ENCODE measurements around the gene ABRACL. TPM values are rescaled to one million over a fixed set of nuclear protein-coding genes. Genes with fewer than 3 reads are reported as not detected.

Gene ABRACL
- total and polyA plus RNA-seq, 2 of the 8 experiments (the other 6 are each of a cell fraction or from before 2014, with no cell fraction given) = 103 to 167 TPM

- POLR2A ChIA-PET (ENCODE audit: partially characterized antibody) = interaction anchor here (2.0 kb wide), 1 partner anchor 14 kb away, joined by 5 read pairs; no protein-coding TSS in a partner anchor
- H4K8ac ChIP-seq (ENCODE audit: extremely low read depth, insufficient read depth, low read length) = no peak overlapping the region
- WGBS, 2 experiments (ENCODE audit: extremely low coverage in 1 of 2, insufficient coverage in 1 of 2, insufficient read length in 1 of 2, insufficient replicate concordance in 2 of 2, low coverage in 1 of 2, low lambda C conversion rate in 2 of 2, missing lambda C conversion rate in 1 of 2) = 93% methylated on average over 3 of the region's 3 CpGs; no CpG with 5 or more reads in 1 of the 2 experiments
Measured at GRCh38 chr6:139014945-139015344, 13.6 kb upstream of the ABRACL start.

More at GRCh38 chr6:139014945-139015344, 13.6 kb upstream of the ABRACL start:
- no peak overlapping the region for H2BK5ac ChIP-seq (ENCODE audit: low read depth, low read length)
- H3K9ac ChIP-seq (replicated peaks in 1 of 4; ENCODE audit: extremely low read depth in 1 of 4, low read depth in 3 of 4, low read length in 3 of 4) = no peak overlapping the region
- H4K20me1 ChIP-seq (replicated peaks in 1 of 2; ENCODE audit: control insufficient read depth in 1 of 2, insufficient read depth in 2 of 2, low read length in 2 of 2) = no peaks in the 10 kb centered on the region
- CTCF ChIA-PET (ENCODE audit: partially characterized antibody) = interaction anchor here (0.6 to 1.4 kb wide), 7 partner anchors 19 to 1457 kb away, joined by 3 to 4 read pairs (median 3); partner anchors contain the start of gene REPS1
- H3K23me2 ChIP-seq (ENCODE audit: low read depth, low read length) = no peaks in the 10 kb centered on the region; the same call in 1 of the 2 replicates
- no peak overlapping the region for H2BK15ac ChIP-seq (ENCODE audit: low read length)
- no peak overlapping the region for H3K4me3 ChIP-seq (ENCODE audit: extremely low read depth in 1 of 4, insufficient read depth in 2 of 4, low read depth in 3 of 4, low read length in 4 of 4)
- H3K56ac ChIP-seq (replicated peaks; ENCODE audit: insufficient read length, low read depth, low read length) = no peak overlapping the region
- H3K4me2 ChIP-seq (ENCODE audit: insufficient read depth in 1 of 2, low read depth in 2 of 2, low read length in 2 of 2) = no peak overlapping the region
- TF ChIP-seq RFX5 (IDR thresholded peaks at IDR 0.05; ENCODE audit: borderline replicate concordance, low read depth, low read length) = no peak
- TF ChIP-seq SP4 (IDR thresholded peaks at IDR 0.05; ENCODE audit: low read length) = no peak
- TF ChIP-seq NANOG (IDR thresholded peaks at IDR 0.05; ENCODE audit: insufficient read depth, low read depth, low read length, poor library complexity, severe bottlenecking) = no peak
- TF ChIP-seq KDM5A (IDR thresholded peaks at IDR 0.05; ENCODE audit: low read length) = no peak
- no peak for TF ChIP-seq BRCA1 (IDR thresholded peaks at IDR 0.05; ENCODE audit: low read depth, low read length)
- TF ChIP-seq CEBPB (IDR thresholded peaks at IDR 0.05; ENCODE audit: low read depth, low read length) = no peak
- no peak for TF ChIP-seq TCF12 (IDR thresholded peaks at IDR 0.05; ENCODE audit: low read depth, low read length)
- no peak for TF ChIP-seq BACH1 (IDR thresholded peaks at IDR 0.05; ENCODE audit: low read length)
- TF ChIP-seq RBBP5 (IDR thresholded peaks at IDR 0.05; ENCODE audit: borderline replicate concordance, low read depth, low read length) = no peak
- no peak for TF ChIP-seq SP2 (IDR thresholded peaks at IDR 0.05; ENCODE audit: low read length)
- no peak for TF ChIP-seq ATF2 (IDR thresholded peaks at IDR 0.05; ENCODE audit: low read length)
- H3K23ac ChIP-seq (ENCODE audit: insufficient read length) = no peak overlapping the region
- H3K9me3 ChIP-seq (ENCODE audit: insufficient read depth in 2 of 2, low read depth in 1 of 2, low read length in 1 of 2) = no peaks in the 10 kb centered on the region
- H2AK5ac ChIP-seq (ENCODE audit: low read depth, low read length) = no peak overlapping the region
- no peaks in the 10 kb centered on the region for H3K79me2 ChIP-seq (ENCODE audit: control insufficient read depth in 1 of 2, insufficient read depth in 2 of 2, low read length in 2 of 2)
- no peak for FAIRE-seq
- no peaks in the 10 kb centered on the region for H3K79me1 ChIP-seq (ENCODE audit: low read depth, low read length)
- H3K18ac ChIP-seq (ENCODE audit: extremely low read depth, low read length) = no peak overlapping the region
- no peaks in the 10 kb centered on the region for H3K36me3 ChIP-seq (ENCODE audit: control insufficient read depth in 2 of 4, insufficient read depth in 4 of 4, low read length in 3 of 4)
- H2AFZ ChIP-seq (ENCODE audit: low read length) = no peak overlapping the region
- peaks cover 0 to 4% (median 1%) of the 10 kb centered on the region in 4 experiments; a peak in 2 of 7 replicates for H3K4me1 ChIP-seq (replicated peaks in 1 of 4; ENCODE audit: control insufficient read depth in 3 of 4, insufficient read depth in 4 of 4, low read length in 3 of 4)
- H4K91ac ChIP-seq (replicated peaks; ENCODE audit: insufficient read length, low read length) = no peak overlapping the region
- no peaks in the 10 kb centered on the region for H3K27me3 ChIP-seq (replicated peaks in 1 of 4; ENCODE audit: control insufficient read depth in 3 of 4, extremely low read depth in 1 of 4, insufficient read depth in 3 of 4, low read length in 3 of 4)
- H3K4ac ChIP-seq (replicated peaks; ENCODE audit: insufficient read length, low read depth, low read length) = no peak overlapping the region
- DNase-seq (ENCODE audit: low read depth in 1 of 2, low spot score in 2 of 2) = no peak
- H2BK12ac ChIP-seq (ENCODE audit: low read depth, low read length) = no peak overlapping the region
- H2BK120ac ChIP-seq (replicated peaks; ENCODE audit: low read depth, low read length) = peak overlapping the region; percentile 64
- H2BK20ac ChIP-seq (ENCODE audit: low read length) = no peak overlapping the region
- H4K5ac ChIP-seq (ENCODE audit: insufficient read length, low read depth, low read length) = no peak overlapping the region
- H3K14ac ChIP-seq (ENCODE audit: insufficient read length) = no peak overlapping the region
- H3K27ac ChIP-seq (ENCODE audit: low read depth, low read length) = no peak overlapping the region
